ENCODE data around the gene BLID. TPM values are rescaled to one million over a fixed set of nuclear protein-coding genes. Genes with fewer than 3 reads are reported as not detected.
A peak's percentile ranks its signal among the peaks of the same experiment; 100 is the strongest.

Gene BLID
- total RNA-seq, 1 experiment from 2014 or later: 4.1 TPM

GRCh38 chr11:122131126-122131525, 15.1 kb upstream of the BLID start:
- no peak overlapping the region for H3K27ac Mint-ChIP-seq (ENCODE audit: low read depth, unreplicated experiment)
- no peak for DNase-seq (ENCODE audit: unreplicated experiment)
- H3K9me3 Mint-ChIP-seq (ENCODE audit: unreplicated experiment): no peaks in the 10 kb centered on the region
- ChIA-PET POLR2A (interaction anchor here (0.6 to 1.0 kb wide), 2 partner anchors 13 to 36 kb away, joined by 3 read pairs; no protein-coding TSS in a partner anchor), CTCF (no interaction called here)
- peaks cover 21% of the 10 kb centered on the region for H3K4me1 Mint-ChIP-seq (ENCODE audit: insufficient read depth, unreplicated experiment)
- intact Hi-C loops (cut with micrococcal nuclease): no loop called here
- H3K4me3 Mint-ChIP-seq (ENCODE audit: unreplicated experiment): no peak overlapping the region
- no peak for TF ChIP-seq CTCF (IDR thresholded peaks at IDR 0.05; ENCODE audit: unreplicated experiment)
- BruUV-seq (replicated peaks): no TSS peak
- H3K36me3 Mint-ChIP-seq (ENCODE audit: insufficient read depth, unreplicated experiment): peaks cover 19% of the 10 kb centered on the region
- H3K27me3 Mint-ChIP-seq (ENCODE audit: insufficient read depth, unreplicated experiment): no peaks in the 10 kb centered on the region

GRCh38 chr11:122128146-122128545, 12.1 kb upstream of the BLID start:
- TF ChIP-seq CTCF (IDR thresholded peaks at IDR 0.05; ENCODE audit: unreplicated experiment): no peak
- no peaks in the 10 kb centered on the region for H3K27me3 Mint-ChIP-seq (ENCODE audit: insufficient read depth, unreplicated experiment)
- ChIA-PET POLR2A (interaction anchor here (1.1 to 1.6 kb wide), 3 partner anchors 10 to 29 kb away, joined by 4 to 6 read pairs (median 5); no protein-coding TSS in a partner anchor), CTCF (interaction anchor here (0.7 to 1.7 kb wide), 7 partner anchors 9 to 335 kb away, joined by 3 to 6 read pairs (median 4); partner anchors contain the start of gene BLID)
- no TSS peak for BruUV-seq (replicated peaks)
- no peak for DNase-seq (ENCODE audit: unreplicated experiment)
- no peaks in the 10 kb centered on the region for H3K9me3 Mint-ChIP-seq (ENCODE audit: unreplicated experiment)
- H3K36me3 Mint-ChIP-seq (ENCODE audit: insufficient read depth, unreplicated experiment): peaks cover 20% of the 10 kb centered on the region
- peaks cover 29% of the 10 kb centered on the region for H3K4me1 Mint-ChIP-seq (ENCODE audit: insufficient read depth, unreplicated experiment)
- H3K4me3 Mint-ChIP-seq (ENCODE audit: unreplicated experiment): no peak overlapping the region
- intact Hi-C loops (cut with micrococcal nuclease): loop anchor here (1.0 kb wide), 1 partner anchor 15 kb away; no protein-coding TSS in a partner anchor
- H3K27ac Mint-ChIP-seq (ENCODE audit: low read depth, unreplicated experiment): peak overlapping the region; percentile 15

GRCh38 chr11:122127020-122127419, 11.0 kb upstream of the BLID start:
- intact Hi-C loops (cut with micrococcal nuclease): no loop called here
- Mint-ChIP-seq H3K4me1 (ENCODE audit: insufficient read depth, unreplicated experiment) (peaks cover 26% of the 10 kb centered on the region), H3K9me3 (ENCODE audit: unreplicated experiment) (no peaks in the 10 kb centered on the region), H3K4me3 (ENCODE audit: unreplicated experiment) (no peak overlapping the region), H3K27me3 (ENCODE audit: insufficient read depth, unreplicated experiment) (no peaks in the 10 kb centered on the region), H3K36me3 (ENCODE audit: insufficient read depth, unreplicated experiment) (peaks cover 20% of the 10 kb centered on the region), H3K27ac (ENCODE audit: low read depth, unreplicated experiment) (peak overlapping the region; percentile 63)
- ChIA-PET CTCF (interaction anchor here (0.6 to 1.8 kb wide), 5 partner anchors 9 to 111 kb away, joined by 3 to 6 read pairs (median 4); no protein-coding TSS in a partner anchor), POLR2A (interaction anchor here (0.9 to 1.4 kb wide), 5 partner anchors 9 to 30 kb away, joined by 3 to 7 read pairs (median 3); no protein-coding TSS in a partner anchor)
- BruUV-seq (replicated peaks): no TSS peak
- TF ChIP-seq CTCF (IDR thresholded peaks at IDR 0.05; ENCODE audit: unreplicated experiment): no peak
- no peak for DNase-seq (ENCODE audit: unreplicated experiment)

GRCh38 chr11:122126024-122126688, 10.1 kb upstream of the BLID start:
- H3K4me1 Mint-ChIP-seq (ENCODE audit: insufficient read depth, unreplicated experiment): peaks cover 29% of the 10 kb centered on the region

More at GRCh38 chr11:122126024-122126688, 10.1 kb upstream of the BLID start:
- no peaks in the 10 kb centered on the region for H3K9me3 Mint-ChIP-seq (ENCODE audit: unreplicated experiment)
- intact Hi-C loops (cut with micrococcal nuclease): no loop called here
- DNase-seq (ENCODE audit: unreplicated experiment): no peak
- H3K36me3 Mint-ChIP-seq (ENCODE audit: insufficient read depth, unreplicated experiment): peaks cover 20% of the 10 kb centered on the region
- TF ChIP-seq CTCF (IDR thresholded peaks at IDR 0.05; ENCODE audit: unreplicated experiment): no peak
- no peaks in the 10 kb centered on the region for H3K27me3 Mint-ChIP-seq (ENCODE audit: insufficient read depth, unreplicated experiment)
- ChIA-PET CTCF (interaction anchor here (0.6 to 1.8 kb wide), 6 partner anchors 8 to 112 kb away, joined by 3 to 6 read pairs (median 4); no protein-coding TSS in a partner anchor), POLR2A (interaction anchor here (0.8 to 1.7 kb wide), 8 partner anchors 10 to 40 kb away, joined by 3 to 7 read pairs (median 3); no protein-coding TSS in a partner anchor)
- no TSS peak for BruUV-seq (replicated peaks)
- H3K27ac Mint-ChIP-seq (ENCODE audit: low read depth, unreplicated experiment): peak overlapping the region; percentile 63
- no peak overlapping the region for H3K4me3 Mint-ChIP-seq (ENCODE audit: unreplicated experiment)
